ENCODE results near the gene UGGT1.

UGGT1 gene

GRCh38 chr2:128227862-128228261 lies 136.9 kb downstream of the UGGT1 start:
- no peak for DNase-seq

GRCh38 chr2:128228894-128229293 lies 137.9 kb downstream of the UGGT1 start:
- no peak for DNase-seq

- DNase-seq = peak; percentile 70
These were observed 142.2 kb downstream of the UGGT1 start for GRCh38 chr2:128232965-128233789.

GRCh38 chr2:128233790-128234395 lies 142.9 kb downstream of the UGGT1 start:
- DNase-seq = no peak

- no peak for DNase-seq
These were observed 143.6 kb downstream of the UGGT1 start for GRCh38 chr2:128234613-128235012.

- DNase-seq = no peak
These were observed 144.6 kb downstream of the UGGT1 start for GRCh38 chr2:128235581-128235980.

- DNase-seq = no peak
These were observed 145.6 kb downstream of the UGGT1 start for GRCh38 chr2:128236491-128237035.

GRCh38 chr2:128237081-128237534 lies 146.1 kb downstream of the UGGT1 start:
- DNase-seq = no peak

- DNase-seq = no peak
These were observed 147.1 kb downstream of the UGGT1 start for GRCh38 chr2:128237911-128238697.

- no peak for DNase-seq
These were observed 150.9 kb downstream of the UGGT1 start for GRCh38 chr2:128241896-128242295.
